GM10266 (cell line): ENCODE measurements around the gene TMEM147.

Source experiments
- DNase-seq: peaks from one replicate; pipeline ENCODE4 v3.0.0; 2012; ENCODE audit errors: extremely low spot score
- TF ChIP-seq, protein P1 (sequence below): IDR thresholded peaks from 2 replicates; pipeline ENCODE4 v1.5.1; 2012; ENCODE audit warnings: mild to moderate bottlenecking, low read depth; ENCODE audit not compliant: control insufficient read depth, insufficient read depth; ENCODE audit errors: missing control alignments

The TMEM147 gene

GRCh38 chr19:35521124-35521743 is 24.2 kb upstream of the TMEM147 start:
- TF ChIP-seq, protein P1, sequence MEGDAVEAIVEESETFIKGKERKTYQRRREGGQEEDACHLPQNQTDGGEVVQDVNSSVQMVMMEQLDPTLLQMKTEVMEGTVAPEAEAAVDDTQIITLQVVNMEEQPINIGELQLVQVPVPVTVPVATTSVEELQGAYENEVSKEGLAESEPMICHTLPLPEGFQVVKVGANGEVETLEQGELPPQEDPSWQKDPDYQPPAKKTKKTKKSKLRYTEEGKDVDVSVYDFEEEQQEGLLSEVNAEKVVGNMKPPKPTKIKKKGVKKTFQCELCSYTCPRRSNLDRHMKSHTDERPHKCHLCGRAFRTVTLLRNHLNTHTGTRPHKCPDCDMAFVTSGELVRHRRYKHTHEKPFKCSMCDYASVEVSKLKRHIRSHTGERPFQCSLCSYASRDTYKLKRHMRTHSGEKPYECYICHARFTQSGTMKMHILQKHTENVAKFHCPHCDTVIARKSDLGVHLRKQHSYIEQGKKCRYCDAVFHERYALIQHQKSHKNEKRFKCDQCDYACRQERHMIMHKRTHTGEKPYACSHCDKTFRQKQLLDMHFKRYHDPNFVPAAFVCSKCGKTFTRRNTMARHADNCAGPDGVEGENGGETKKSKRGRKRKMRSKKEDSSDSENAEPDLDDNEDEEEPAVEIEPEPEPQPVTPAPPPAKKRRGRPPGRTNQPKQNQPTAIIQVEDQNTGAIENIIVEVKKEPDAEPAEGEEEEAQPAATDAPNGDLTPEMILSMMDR, result no peak
- DNase-seq, result no peak

DNA sequence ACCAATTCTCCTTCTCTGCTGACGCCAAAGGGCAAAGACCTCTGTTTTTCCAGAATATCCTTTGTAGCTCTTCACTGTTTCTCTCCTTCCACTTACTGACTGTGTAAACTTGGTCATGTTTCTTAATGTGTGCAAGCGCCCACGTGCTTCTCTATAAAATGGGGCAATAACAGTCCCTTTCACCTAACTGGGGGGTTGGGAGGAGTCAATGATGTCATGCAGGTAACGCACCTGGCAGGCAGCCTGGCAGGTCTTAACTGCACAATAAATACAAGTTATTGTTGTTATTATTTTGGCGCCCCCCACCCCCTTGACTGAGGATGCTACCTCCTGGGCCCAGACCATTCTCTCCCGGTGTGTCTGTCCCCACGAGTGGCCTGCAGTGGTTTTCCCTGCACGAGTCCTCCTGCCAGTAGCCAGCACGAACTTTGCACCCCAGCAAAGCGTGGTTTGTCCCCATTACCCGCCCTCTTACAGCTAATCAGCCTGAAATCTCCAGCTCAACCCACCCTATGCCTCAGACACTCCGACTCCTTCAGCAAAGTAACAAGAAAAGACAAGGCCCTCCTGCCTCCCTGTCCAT is 22.6 kb upstream of the TMEM147 start:
- no peak for DNase-seq
- TF ChIP-seq, protein P1, result no peak

GRCh38 chr19:35524181-35524837 is 21.1 kb upstream of the TMEM147 start:
- TF ChIP-seq, protein P1, result no peak
- no peak for DNase-seq

DNA sequence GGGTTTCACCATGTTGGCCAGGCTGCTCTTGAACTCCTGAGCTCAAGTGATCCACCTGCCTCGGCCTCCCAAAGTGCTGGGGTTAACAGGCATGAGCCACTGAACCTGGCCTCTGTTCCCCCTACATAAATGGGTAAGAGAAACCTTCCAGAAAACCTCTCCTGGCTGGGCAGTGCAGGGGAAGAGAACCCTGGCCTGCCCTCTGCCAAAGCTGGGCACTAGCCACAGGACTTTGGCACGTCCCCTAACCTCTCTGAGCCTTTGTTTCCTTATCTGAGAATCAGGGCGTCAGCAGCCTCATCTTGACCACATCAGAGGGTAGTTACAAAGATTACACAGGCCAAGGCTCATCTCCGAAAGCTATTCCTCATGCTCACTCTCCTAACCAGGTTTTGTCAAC is 19.6 kb upstream of the TMEM147 start:
- DNase-seq, result no peak
- TF ChIP-seq, protein P1, result no peak

- no peak for DNase-seq
These were observed 17.0 kb upstream of the TMEM147 start, which contains the start of gene SBSN for GRCh38 chr19:35528218-35529038. Gene SBSN (minus strand): TSS chr19:35528311. CDS start chr19:35528281, 30 bp downstream.

GRCh38 chr19:35529241-35530218 is 15.9 kb upstream of the TMEM147 start:
- TF ChIP-seq, protein P1, result no peak
- no peak for DNase-seq

More at GRCh38 chr19:35528218-35529038, 17.0 kb upstream of the TMEM147 start, which contains the start of gene SBSN:
- TF ChIP-seq, protein P1, result no peak
